CD4-positive, alpha-beta T cell treated with Interleukin-4 for 1 hour (primary cell): ENCODE results near the gene SLC35G1.

Experiments
- DNase-seq, 2 donors: peaks; one replicate each; pipeline ENCODE4 v3.0.0-alpha.2; 2020 to 2022

The SLC35G1 gene, protein sequence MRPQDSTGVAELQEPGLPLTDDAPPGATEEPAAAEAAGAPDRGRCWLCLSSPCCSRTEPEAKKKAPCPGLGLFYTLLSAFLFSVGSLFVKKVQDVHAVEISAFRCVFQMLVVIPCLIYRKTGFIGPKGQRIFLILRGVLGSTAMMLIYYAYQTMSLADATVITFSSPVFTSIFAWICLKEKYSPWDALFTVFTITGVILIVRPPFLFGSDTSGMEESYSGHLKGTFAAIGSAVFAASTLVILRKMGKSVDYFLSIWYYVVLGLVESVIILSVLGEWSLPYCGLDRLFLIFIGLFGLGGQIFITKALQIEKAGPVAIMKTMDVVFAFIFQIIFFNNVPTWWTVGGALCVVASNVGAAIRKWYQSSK

DNA sequence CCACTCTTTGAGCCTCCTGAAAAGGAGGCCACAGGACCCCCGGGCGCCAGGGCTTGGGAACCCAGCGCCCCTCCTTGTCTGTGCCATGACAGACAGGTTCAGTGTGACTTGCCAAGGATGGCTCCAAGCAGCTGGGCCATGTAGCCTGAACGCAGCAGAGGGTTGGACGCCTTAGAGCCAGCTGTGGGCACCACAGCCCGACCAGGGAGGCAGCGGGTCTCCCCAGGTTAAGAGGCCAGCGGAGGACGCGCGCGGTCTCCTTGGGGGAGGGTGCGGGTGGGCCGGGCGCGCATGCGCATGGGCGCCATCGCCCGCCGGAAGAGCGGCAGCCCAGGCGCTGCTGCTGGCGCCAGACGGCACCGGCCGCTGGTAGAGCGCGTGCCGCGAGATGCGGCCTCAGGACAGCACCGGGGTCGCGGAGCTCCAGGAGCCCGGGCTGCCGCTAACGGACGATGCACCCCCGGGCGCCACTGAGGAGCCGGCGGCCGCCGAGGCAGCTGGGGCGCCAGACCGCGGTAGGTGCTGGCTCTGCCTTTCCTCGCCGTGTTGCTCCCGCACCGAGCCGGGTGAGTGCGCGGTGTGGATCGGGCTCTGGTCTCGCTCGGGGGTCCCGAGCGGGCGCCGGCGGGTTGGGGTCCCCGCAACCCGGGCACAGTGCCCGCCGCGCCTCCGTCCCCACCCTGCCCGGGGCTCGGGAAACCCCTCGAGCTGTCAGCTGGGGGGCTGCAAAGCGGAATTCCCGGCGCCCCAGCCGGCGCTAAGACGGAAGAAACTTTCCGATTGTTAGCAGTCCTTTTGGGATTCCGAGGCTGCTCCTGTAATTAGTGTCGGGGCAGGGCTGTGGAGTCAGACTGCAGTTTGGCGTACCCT is at the start of gene SLC35G1:
SLC35G1 (plus strand) TSS at position 333 of the 870 bp plus-strand sequence; CDS start at position 389, 56 bp downstream.
- peak; percentile 74 to 77 for DNase-seq

DNA sequence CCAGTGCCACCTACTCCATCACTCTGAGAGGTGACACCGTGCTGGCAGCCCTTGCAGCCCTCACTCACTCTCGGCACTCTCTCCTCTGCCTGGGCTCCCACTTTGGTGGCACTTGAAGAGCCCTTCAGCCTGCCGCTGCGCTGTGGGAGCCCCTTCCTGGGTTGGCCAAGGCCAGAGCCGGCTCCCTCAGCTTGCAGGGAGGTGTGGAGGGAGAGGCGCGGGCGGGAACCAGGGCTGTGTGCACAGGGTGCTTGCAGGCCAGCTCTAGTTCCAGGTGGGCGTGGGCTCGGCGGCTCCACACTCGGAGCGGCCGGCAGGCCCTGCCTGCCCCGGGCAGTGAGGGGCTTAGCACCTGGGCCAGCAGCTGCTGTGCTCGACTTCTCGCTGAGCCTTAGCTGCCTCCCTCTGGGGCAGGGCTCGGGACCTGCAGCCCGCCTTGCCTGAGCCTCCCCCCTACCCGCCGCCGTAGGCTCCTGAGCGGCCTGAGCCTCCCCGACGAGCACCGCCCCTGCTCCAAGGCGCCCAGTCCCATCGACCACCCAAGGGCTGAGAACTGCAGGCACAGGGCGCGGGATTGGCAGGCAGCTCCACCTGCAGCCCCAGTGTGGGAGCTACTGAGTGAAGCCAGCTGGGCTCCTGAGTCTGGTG is 48.7 kb upstream of the SLC35G1 start:
- no peak for DNase-seq

DNA sequence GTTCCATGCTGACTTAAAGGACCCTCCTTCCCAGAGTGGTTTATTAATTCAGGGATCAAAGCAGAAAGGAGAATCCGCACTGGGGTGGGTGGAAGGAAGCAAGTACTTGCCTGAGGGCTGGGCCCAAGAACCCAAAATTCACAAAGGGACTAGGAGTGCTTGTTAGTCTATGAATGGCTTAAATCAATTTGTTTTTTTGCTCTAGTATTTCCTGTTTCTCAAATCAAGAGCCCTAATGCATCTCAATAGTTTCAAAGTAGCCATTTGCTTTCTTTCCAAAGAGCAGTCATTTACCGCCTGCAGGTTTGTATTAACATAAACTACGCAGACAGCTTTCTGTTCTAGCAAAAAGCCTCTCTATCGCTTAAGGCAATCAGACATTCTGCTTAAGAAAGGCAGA is 44.2 kb upstream of the SLC35G1 start:
- no peak for DNase-seq

DNA sequence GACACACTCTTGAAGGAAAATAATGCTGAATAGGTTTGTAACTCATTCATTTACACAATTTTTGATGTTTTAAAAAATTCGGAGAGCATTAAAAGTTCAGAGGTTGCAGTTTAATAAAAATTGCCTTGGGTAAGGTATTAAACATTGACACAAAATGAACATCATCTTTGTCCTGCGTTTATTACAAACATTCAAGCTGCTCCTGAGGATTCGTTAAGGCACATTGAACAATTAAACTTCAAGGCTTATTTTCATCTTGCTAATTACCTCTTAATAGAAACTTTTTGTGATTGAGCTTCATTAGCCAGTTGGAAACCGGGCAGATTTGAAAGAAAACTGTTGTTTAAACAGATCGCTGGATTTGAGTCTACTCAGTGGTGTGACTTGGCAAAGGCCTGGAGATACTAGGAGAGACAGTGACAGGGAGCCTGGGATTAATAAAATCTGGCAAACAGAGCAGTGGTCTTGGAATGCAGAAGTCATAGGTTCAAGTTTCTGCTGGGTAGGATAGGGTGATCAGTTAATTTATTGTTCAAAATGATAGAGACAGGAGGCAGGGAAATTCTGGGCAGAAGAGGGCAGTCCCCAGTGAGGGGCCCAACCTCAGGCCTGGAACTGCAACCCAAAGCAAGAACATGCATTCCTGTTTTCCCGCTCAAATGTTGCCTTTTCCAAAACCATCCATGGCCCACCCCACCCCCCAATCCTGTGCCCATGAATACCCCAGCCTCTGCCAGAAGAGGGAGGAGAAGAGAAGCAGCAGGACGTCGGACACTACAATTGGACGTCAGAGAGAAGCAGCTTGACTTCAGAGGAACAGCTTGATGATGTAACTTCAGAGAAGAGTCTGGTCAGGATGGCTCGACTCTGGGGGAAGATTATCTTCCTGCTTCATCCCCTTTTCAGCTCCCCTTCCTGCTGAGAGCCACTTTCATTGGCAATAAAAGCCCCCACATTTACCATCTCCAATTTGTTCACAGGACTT is 43.5 kb upstream of the SLC35G1 start:
- no peak for DNase-seq

DNA sequence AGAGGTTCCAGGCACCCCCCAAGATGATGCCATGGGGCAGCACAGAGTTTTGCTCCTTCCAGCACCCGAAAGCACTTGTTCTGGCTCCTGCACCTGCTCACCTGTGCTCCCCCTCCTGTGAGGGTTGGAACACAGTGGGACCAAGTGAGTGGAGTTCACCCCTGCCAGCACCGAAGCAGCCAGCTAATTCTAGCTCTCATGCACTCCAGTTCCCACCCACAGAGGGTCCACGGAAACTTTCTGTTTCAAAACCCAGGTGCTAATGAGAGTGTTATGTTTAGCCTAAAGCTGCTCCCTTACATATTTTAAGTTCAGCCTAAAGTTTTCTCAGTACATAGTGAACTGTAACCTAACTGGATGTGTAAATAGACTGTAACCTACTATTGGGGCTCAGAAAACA is 42.6 kb upstream of the SLC35G1 start:
- no peak for DNase-seq

DNA sequence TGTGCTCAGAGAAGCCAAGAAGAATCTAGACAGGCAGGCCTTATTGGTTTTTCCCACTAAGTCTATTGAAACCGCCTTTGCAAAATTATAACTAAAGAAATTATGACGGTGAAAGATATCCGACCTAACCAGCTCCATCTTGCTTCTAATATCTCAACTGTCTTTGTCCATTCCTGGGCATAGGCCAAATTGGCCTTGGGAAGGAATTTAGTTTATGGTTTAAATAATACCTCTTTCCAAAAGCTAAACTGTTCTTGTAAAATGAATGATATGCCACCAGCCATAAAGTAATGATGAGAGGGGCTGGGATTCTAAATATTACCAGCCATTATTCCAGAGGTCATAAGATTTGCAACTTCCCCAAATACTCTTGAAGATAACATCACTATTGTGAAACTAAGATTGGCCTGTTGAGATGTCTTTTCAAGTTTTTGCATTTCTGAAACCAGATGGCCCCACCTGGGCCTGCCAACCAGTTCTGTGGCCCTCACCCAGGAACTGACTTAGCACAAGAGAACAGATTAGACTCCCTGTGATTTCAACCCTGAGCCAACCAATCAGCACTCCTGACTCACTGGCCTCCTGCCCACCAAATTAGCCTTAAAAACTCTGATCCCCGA is 41.2 kb upstream of the SLC35G1 start:
- no peak for DNase-seq

DNA sequence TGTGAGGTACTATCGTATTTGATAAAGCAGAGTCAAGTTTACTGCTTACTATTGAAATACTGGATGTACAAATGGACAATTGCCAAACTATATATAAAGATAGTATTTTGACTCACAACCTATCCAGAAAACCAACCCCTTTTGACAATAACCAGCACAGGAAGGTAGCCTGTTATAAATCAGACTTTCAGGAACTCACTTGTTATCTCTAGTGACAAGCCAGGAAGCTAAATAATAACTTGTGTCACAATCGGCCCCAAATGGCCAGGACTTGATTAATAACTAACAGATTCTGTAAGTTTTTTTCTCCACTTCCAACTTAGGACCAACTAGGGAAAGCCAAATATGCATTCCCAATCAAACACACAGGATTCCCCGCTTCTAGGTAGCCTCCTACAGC is 38.8 kb upstream of the SLC35G1 start:
- DNase-seq, result no peak

DNA sequence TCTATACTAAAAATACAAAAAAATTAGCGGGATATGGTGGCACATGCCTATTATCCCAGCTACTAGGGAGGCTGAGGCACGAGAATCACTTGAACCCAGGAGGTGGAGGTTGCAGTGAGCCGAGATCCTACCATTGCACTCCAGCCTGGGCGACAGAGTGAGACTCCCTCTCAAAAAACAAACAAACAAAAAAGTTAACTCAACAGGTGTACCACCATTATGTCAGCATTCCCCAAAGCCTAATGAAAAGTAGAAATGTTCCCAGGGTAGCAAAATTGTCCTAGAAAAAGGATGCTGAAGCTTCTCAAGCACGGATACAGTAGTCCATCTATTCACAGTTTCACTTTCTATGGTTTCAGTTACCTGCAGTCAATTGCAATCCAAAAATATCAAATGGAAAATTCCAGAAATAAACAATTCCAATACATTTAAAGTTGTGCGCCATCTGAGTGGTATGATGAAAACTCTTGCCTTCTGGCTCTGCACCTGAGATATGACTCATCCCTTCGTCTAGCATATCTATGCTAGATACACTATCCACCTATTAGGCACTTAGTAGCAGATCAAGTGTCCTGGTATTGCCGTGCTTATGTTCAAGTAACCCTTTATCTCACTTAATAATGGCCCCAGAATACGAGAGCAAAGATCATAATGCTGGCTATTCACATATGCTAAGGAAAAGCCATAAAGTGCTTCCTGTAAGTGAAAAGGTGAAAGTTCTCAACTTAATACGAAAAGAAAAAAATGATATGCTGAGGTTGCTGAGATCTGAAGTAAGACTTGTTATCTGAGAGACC is 37.2 kb upstream of the SLC35G1 start:
- no peak for DNase-seq

DNA sequence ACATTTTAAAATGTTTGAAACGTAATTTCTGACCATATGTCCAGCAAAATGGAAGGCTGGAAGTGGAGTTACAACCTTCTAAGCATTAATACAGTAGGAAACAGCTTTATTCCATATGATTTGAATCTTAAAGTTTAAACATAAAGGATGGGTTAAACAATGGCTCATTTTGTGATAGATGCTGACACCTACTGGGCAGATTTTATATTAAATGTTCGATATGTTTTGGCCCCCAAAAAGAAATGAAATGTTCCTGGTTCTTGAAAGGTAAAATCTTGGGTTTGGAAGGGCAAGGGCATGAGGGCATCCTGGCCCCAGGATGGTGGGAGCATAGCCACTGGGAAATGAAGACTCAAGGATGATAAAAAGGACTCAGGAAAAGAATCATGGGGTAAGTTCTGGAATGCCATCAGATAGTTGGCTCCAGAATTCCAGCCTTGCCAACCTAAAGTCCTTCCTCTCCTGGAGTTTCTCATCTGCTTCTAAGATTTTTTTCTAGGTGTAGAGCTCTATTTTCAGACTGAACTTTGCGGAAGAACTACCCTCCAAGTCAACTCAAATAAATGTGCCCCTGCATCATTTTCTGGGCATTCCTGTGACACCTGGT is 34.6 kb upstream of the SLC35G1 start:
- DNase-seq, result peak in 1 of 2 donors; percentile 14

DNA sequence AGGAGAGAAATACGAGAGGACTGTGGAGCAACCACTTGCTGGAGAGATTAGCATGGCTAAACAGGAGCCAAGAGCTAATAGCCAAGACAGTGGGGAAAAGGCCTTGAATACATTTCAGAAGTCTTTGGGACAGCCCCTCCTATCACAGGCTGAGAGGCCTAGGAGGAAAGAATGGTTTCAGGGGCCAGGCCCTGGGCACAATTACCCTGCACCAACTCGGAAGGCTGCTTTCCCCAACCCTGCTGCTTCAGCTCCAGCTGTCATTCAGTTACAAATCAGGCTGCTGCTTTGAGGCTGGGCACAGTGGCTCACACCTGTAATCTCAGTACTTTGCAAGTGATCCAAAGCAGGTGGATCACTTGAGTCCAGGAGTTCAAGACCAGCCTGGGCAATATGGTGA is 32.0 kb upstream of the SLC35G1 start:
- DNase-seq, result no peak

DNA sequence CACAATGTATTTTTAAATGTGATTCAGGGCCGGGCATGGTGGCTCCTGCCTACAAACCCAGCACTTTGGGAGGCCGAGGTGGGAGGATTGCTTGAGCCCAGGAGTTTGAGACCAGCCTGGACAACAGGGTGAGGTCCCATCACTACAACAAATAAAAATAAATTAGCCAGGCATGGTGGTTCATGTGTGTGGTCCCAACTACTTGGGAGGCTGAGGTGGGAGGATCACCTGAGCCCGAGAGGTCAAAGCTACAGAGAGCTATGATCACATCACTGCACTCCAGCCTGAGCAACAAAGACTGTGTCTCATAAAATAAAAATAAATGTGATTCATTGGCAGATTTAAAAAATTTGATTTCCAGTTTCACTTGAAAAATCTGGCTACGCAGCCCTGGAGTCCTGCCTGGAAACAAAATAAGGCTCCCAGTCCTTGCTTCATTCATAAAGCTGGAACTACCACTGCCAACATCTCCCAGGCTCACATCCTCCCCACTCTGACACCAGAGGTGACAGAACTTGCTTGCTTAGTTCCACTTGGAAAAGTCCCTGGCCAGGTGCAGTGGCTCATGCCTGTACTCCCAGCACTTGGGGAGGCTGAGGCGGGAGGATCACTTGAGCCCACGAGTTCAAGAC is 27.9 kb upstream of the SLC35G1 start:
- DNase-seq, result no peak

DNA sequence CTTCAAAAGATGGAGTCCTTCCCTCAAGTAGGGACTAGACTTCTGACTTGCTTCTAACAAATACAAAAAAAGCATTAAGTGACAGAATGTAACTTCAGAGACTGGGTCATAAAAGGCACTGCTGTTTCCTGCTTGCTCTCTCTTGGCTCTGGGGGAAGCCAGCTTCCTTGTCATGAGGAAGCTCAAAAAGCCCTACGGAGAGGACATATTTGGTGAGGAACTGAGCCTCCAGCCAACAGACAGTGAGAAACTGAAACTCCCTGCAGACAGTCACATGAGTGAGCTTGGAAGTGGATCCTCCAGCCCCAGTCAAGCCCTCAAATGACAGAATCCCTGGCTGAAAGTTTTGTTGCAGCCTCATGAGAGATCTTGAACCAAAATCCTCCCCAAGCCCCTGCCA is 26.3 kb upstream of the SLC35G1 start:
- no peak for DNase-seq

DNA sequence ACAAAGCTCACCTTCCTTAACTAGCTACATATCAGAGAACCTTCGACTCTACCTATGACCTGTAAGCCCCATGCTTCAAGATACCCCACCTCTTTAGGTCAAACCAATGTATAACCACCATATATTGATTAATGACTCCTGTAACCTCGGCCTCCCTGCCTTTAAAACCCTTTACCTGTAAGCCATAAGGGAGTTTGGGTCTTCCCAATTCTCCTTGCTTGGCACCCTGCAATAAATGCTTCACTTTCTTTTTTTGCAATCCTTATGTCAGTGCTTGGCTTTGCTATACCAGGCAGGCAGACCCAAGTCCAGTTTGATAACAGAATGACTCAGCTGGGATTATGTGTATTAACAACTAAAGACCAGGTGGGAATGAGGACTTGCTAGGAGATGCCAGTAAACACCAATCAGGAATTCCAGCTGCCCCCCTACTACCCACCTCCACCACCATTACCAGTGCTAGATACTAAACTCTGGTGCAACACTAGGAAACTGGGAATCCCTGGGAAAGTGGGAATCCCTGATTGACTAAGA is 22.0 kb upstream of the SLC35G1 start:
- DNase-seq, result no peak

DNA sequence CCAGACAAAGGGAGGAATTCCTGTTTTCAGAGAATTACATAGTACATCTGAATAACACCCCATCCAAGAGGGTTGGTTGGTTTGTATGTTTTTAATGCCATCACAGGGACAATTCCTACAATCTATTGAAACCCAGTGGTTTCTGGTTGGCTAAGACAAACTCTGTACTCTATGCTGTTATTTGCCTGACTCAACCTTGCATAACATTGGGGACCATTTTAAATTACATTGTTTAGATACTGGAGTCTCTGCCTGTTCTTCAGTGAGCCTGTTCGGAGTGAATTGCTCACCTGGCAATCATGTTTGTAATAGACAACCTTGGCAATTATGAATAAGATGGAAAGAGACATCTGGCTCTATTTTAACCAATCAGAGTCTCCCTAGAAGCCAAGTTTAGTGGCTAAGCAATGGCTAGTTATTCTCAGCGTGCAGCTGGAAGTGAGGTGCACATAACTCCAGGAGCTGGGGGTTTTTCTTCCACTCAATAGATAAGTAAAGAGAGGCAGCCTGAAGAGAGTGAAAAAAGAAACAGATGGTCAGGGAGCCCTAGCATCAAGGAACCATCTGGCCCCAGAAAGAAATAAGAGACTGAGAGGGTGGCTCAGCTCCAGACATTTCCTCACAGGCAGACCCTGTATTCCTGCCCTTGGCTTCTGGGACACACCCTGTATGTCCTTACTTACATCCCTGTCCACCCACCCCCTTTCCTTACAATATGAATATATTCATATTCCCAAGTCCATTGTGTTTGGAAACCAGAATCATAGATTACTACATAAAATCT is 21.2 kb upstream of the SLC35G1 start:
- no peak for DNase-seq

DNA sequence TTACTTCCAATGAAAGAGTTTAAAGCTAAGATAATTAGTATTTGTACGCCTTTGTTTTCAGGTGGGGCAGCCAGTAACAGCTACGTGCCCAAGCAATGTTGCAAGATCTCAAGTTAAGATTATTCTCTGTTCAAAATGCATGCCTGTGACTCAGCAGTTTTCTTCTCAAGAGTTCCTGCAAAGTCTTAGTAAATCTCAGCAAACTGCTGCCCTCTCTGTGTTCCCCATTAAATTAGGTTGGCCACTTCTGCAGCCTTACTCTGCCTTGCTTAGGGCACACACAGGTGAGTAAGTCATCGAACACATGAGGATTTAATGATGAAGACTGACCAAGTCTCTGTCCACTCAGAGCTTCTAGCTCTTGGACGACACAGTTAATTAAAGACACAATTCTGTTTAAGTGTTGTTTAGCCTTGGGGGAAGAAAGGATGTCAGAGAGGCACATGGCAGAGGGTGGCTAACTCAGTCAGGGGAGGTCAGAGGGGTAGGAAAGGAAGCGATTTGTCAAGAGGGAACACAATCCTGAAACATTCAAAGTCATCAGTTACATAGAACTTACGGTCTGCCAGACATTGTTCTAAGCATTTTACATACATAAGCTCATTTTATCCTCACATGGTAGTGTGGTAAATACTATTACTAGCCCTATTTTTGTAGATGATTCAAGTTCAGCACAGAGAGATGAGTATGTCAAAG is 20.2 kb upstream of the SLC35G1 start:
- no peak for DNase-seq

DNA sequence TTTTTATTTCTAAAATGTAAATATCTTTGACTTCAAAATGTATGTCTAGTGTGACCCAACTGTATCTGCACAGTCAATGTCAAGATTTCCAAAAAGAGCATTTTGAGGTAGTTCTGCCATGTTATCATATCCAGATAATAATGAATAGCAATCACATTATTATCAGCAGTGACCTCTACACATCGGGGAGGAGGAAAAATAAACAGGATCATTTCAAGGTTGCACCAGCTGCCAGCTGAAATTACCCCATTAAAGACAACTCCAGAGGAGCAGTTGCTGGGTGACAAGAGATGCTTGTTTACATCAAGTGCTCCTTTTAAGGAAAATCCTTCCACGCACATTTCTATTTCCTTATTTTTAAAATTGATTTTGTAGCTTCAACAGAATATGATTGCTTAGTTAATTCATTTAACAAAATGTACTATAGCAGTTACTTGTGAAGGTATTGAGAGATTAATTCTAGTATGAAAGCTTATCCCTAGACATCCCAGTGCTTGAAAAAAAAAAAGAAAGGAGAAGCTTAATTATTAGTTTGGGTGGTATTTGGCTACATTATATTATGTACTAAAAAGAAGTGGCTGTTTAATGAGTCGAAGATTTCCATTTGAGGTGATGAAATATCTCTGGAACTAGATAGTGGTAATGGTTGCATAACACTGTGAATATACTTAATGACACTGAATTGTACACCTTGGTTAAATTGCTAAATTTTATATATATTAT is 19.3 kb upstream of the SLC35G1 start:
- no peak for DNase-seq

DNA sequence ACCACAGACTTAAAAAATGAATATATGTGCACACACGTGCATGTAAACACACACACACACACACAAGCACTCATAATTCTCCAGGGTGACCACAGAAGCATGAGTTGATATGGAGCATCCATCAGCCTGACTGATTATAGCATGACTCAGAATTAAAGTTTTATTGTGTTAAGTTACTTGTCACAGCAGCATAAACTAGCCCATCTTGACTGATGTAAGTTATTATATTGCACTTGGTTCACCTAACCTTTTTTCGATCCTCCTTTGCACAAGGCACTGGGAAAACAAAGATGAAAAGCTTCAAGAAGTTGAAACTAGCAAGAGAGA is 18.8 kb upstream of the SLC35G1 start:
- DNase-seq, result no peak

DNA sequence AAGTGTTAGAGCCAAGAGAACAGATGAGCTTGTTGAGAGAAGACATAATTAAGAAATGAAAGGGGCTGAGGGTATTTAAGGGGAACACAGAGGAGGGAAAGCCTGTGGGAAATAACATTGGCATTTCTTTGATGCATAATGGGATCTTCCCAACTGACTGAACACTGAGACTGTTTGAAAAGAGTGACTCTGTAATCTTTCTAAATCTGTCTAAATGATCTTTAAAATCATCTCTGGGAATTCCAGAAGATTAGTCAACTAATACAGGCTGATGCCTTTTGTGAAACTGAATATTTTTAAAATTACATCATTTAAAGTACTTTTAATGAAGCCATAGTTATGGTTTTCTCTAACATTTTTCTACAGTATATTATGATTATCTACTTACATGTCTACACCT is 17.4 kb upstream of the SLC35G1 start:
- DNase-seq, result no peak
